Measurements from ENCODE around the gene KDM2B. TPM values are rescaled to one million over a fixed set of nuclear protein-coding genes. Genes with fewer than 3 reads are reported as not detected.

The KDM2B gene
- total and polyA plus RNA-seq, 2 of the 8 experiments (the other 6 are each of a cell fraction or from before 2014, with no cell fraction given), result 111 to 162 TPM

DNA sequence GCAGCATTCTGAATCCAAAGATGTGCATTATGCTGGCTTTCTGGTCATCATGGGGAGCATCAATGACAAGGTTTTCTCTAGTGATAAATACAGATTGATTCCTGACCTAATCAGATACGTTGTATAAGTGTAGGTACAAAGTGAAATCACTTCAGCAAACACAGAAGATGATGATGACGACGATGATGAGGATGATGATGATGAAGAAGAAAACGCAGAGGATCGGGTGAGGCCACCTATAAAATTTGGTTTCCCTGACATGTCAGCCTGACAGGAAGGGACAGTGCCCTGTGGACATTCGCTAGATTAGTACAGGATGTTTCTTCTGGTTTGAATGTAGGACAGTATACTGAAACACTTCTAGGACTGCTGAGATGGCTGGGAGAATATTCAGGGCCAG, 160.7 kb downstream of the KDM2B start:
- FAIRE-seq, result no peak
- Histone ChIP-seq H3K79me2 (ENCODE audit: control insufficient read depth in 1 of 2, insufficient read depth in 2 of 2, low read length in 2 of 2) (no peaks in the 10 kb centered on the region), H3K9me3 (ENCODE audit: insufficient read depth in 2 of 2, low read depth in 1 of 2, low read length in 1 of 2) (no peaks in the 10 kb centered on the region), H3K56ac (replicated peaks; ENCODE audit: insufficient read length, low read depth, low read length) (no peak overlapping the region), H3K18ac (ENCODE audit: extremely low read depth, low read length) (no peak overlapping the region), H3K14ac (ENCODE audit: insufficient read length) (no peak overlapping the region), H3K4me2 (ENCODE audit: insufficient read depth in 1 of 2, low read depth in 2 of 2, low read length in 2 of 2) (no peak overlapping the region), H3K23me2 (ENCODE audit: low read depth, low read length) (no peaks in the 10 kb centered on the region), H4K20me1 (replicated peaks in 1 of 2; ENCODE audit: control insufficient read depth in 1 of 2, insufficient read depth in 2 of 2, low read length in 2 of 2) (peaks cover 0 to 14% of the 10 kb centered on the region in 2 experiments), H3K79me1 (ENCODE audit: low read depth, low read length) (peaks cover 2% of the 10 kb centered on the region; the same call in 1 of the 2 replicates), H4K91ac (replicated peaks; ENCODE audit: insufficient read length, low read length) (no peak overlapping the region), H3K36me3 (ENCODE audit: control insufficient read depth in 2 of 4, insufficient read depth in 4 of 4, low read length in 3 of 4) (peaks cover 16 to 83% (median 55%) of the 10 kb centered on the region in 4 experiments), H3K9ac (replicated peaks in 1 of 4; ENCODE audit: extremely low read depth in 1 of 4, low read depth in 3 of 4, low read length in 3 of 4) (no peak overlapping the region), H3K27ac (ENCODE audit: low read depth, low read length) (0 out of 2 replicates have a peak overlapping the region, but pooled peaks have one; percentile 3), H2BK20ac (ENCODE audit: low read length) (no peak overlapping the region), H3K4me3 (ENCODE audit: extremely low read depth in 1 of 4, insufficient read depth in 2 of 4, low read depth in 3 of 4, low read length in 4 of 4) (no peak overlapping the region), H3K27me3 (replicated peaks in 1 of 4; ENCODE audit: control insufficient read depth in 3 of 4, extremely low read depth in 1 of 4, insufficient read depth in 3 of 4, low read length in 3 of 4) (no peaks in the 10 kb centered on the region), H3K4ac (replicated peaks; ENCODE audit: insufficient read length, low read depth, low read length) (no peak overlapping the region), H3K23ac (ENCODE audit: insufficient read length) (no peak overlapping the region), H4K5ac (ENCODE audit: insufficient read length, low read depth, low read length) (no peak overlapping the region), H2AK5ac (ENCODE audit: low read depth, low read length) (no peak overlapping the region), H2AFZ (ENCODE audit: low read length) (no peak overlapping the region), H3K4me1 (replicated peaks in 1 of 4; ENCODE audit: control insufficient read depth in 3 of 4, insufficient read depth in 4 of 4, low read length in 3 of 4) (no peaks in the 10 kb centered on the region), H4K8ac (ENCODE audit: extremely low read depth, insufficient read depth, low read length) (no peak overlapping the region), H2BK12ac (ENCODE audit: low read depth, low read length) (no peak overlapping the region), H2BK120ac (replicated peaks; ENCODE audit: low read depth, low read length) (no peak overlapping the region), H2BK5ac (ENCODE audit: low read depth, low read length) (no peak overlapping the region), H2BK15ac (ENCODE audit: low read length) (no peak overlapping the region)
- CTCF ChIA-PET (ENCODE audit: partially characterized antibody), result interaction anchor here (1.4 kb wide), 1 partner anchor 23 kb away, joined by 7 read pairs; no protein-coding TSS in a partner anchor
- TF ChIP-seq BRCA1 (IDR thresholded peaks at IDR 0.05; ENCODE audit: low read depth, low read length) (no peak), POU5F1 (IDR thresholded peaks at IDR 0.05; ENCODE audit: low read depth, low read length) (no peak), BACH1 (IDR thresholded peaks at IDR 0.05; ENCODE audit: low read length) (no peak), POLR2AphosphoS5 (IDR thresholded peaks at IDR 0.05; ENCODE audit: low read depth, low read length) (no peak), EP300 (IDR thresholded peaks at IDR 0.05; ENCODE audit: borderline replicate concordance in 1 of 2, low read depth in 2 of 2, low read length in 2 of 2) (no peak), KDM1A (IDR thresholded peaks at IDR 0.05; ENCODE audit: borderline replicate concordance, low read length) (no peak), CHD2 (IDR thresholded peaks at IDR 0.05; ENCODE audit: low read length) (no peak)
- TF ChIP-seq, protein P1, sequence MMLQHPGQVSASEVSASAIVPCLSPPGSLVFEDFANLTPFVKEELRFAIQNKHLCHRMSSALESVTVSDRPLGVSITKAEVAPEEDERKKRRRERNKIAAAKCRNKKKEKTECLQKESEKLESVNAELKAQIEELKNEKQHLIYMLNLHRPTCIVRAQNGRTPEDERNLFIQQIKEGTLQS (IDR thresholded peaks at IDR 0.05; ENCODE audit: insufficient read depth, low read depth, low read length), result no peak
- WGBS, 2 experiments (ENCODE audit: extremely low coverage in 1 of 2, insufficient coverage in 1 of 2, insufficient read length in 1 of 2, insufficient replicate concordance in 2 of 2, low coverage in 1 of 2, low lambda C conversion rate in 2 of 2, missing lambda C conversion rate in 1 of 2), result 87% methylated on average over 6 of the region's 6 CpGs; no CpG with 5 or more reads in 1 of the 2 experiments
- POLR2A ChIA-PET (ENCODE audit: partially characterized antibody), result interaction anchor here (2.0 kb wide), 1 partner anchor 9 kb away, joined by 5 read pairs; no protein-coding TSS in a partner anchor
- no peak for DNase-seq (ENCODE audit: low read depth in 1 of 2, low spot score in 2 of 2)
